Stimulated activated memory B cell treated with anti-CD40 and anti-IgM and Interleukin-4, amounts not matched to agents 10 μg/mL and 1 μg/mL and 100 μg/mL, for 72 hours (primary cell): ENCODE measurements around the gene ISYNA1.
A peak's percentile ranks its signal among the peaks of the same experiment; 100 is the strongest.

Source experiments
- ATAC-seq: fragments of 150-1000 bp; cut with Tn5 transposase; 2 replicates; pipeline ENCODE4 v1.10.0; 2021
- H3K27ac Mint-ChIP-seq: one replicate; pipeline ENCODE4 v1.8.0; 2022; ENCODE audit warnings: mild to moderate bottlenecking, mixed read lengths
- H3K27me3 Mint-ChIP-seq: one replicate; pipeline ENCODE4 v1.8.0; 2022; ENCODE audit warnings: mixed read lengths
- H3K36me3 Mint-ChIP-seq: one replicate; pipeline ENCODE4 v1.8.0; 2022; ENCODE audit warnings: mixed read lengths
- H3K4me1 Mint-ChIP-seq: one replicate; pipeline ENCODE4 v1.8.0; 2022; ENCODE audit warnings: mixed read lengths
- H3K4me3 Mint-ChIP-seq: one replicate; pipeline ENCODE4 v1.8.0; 2022; ENCODE audit warnings: mild to moderate bottlenecking, moderate library complexity, mixed read lengths
- H3K9me3 Mint-ChIP-seq: one replicate; pipeline ENCODE4 v1.8.0; 2022; ENCODE audit warnings: mixed read lengths

ISYNA1 gene

GRCh38 chr19:18453269-18454024 lies 15.5 kb upstream of the ISYNA1 start:
- H3K4me1 Mint-ChIP-seq = peaks cover 12% of the 10 kb centered on the region
- H3K9me3 Mint-ChIP-seq = no peaks in the 10 kb centered on the region
- no peak overlapping the region for H3K27ac Mint-ChIP-seq
- no peaks in the 10 kb centered on the region for H3K27me3 Mint-ChIP-seq
- peaks cover 73% of the 10 kb centered on the region for H3K36me3 Mint-ChIP-seq
- ATAC-seq = no peak
- no peak overlapping the region for H3K4me3 Mint-ChIP-seq

GRCh38 chr19:18452386-18452785 lies 14.5 kb upstream of the ISYNA1 start:
- Mint-ChIP-seq H3K27me3 (no peaks in the 10 kb centered on the region), H3K4me3 (no peak overlapping the region), H3K9me3 (no peaks in the 10 kb centered on the region), H3K27ac (no peak overlapping the region), H3K36me3 (peaks cover 73% of the 10 kb centered on the region), H3K4me1 (peaks cover 12% of the 10 kb centered on the region)
- no peak for ATAC-seq

GRCh38 chr19:18450931-18451836 lies 13.3 kb upstream of the ISYNA1 start:
- H3K27ac Mint-ChIP-seq = no peak overlapping the region
- no peaks in the 10 kb centered on the region for H3K9me3 Mint-ChIP-seq
- peak; percentile 91 for ATAC-seq
- H3K36me3 Mint-ChIP-seq = peaks cover 75% of the 10 kb centered on the region
- no peaks in the 10 kb centered on the region for H3K27me3 Mint-ChIP-seq
- peaks cover 12% of the 10 kb centered on the region for H3K4me1 Mint-ChIP-seq
- no peak overlapping the region for H3K4me3 Mint-ChIP-seq

- no peak overlapping the region for H3K27ac Mint-ChIP-seq
- peaks cover 73% of the 10 kb centered on the region for H3K36me3 Mint-ChIP-seq
- no peaks in the 10 kb centered on the region for H3K9me3 Mint-ChIP-seq
- peaks cover 12% of the 10 kb centered on the region for H3K4me1 Mint-ChIP-seq
- no peaks in the 10 kb centered on the region for H3K27me3 Mint-ChIP-seq
- ATAC-seq = no peak
- H3K4me3 Mint-ChIP-seq = no peak overlapping the region
Observed at GRCh38 chr19:18450021-18450930, 12.3 kb upstream of the ISYNA1 start.

- no peaks in the 10 kb centered on the region for H3K27me3 Mint-ChIP-seq
- H3K4me3 Mint-ChIP-seq = no peak overlapping the region
- H3K9me3 Mint-ChIP-seq = no peaks in the 10 kb centered on the region
- peaks cover 72% of the 10 kb centered on the region for H3K36me3 Mint-ChIP-seq
- ATAC-seq = no peak
- no peak overlapping the region for H3K27ac Mint-ChIP-seq
- H3K4me1 Mint-ChIP-seq = peaks cover 12% of the 10 kb centered on the region
Observed at GRCh38 chr19:18449552-18449951, 11.6 kb upstream of the ISYNA1 start.

GRCh38 chr19:18446811-18447359 lies 9.0 kb upstream of the ISYNA1 start:
- Mint-ChIP-seq H3K4me3 (no peak overlapping the region), H3K27ac (no peak overlapping the region), H3K4me1 (peaks cover 21% of the 10 kb centered on the region), H3K9me3 (peaks cover 6% of the 10 kb centered on the region), H3K27me3 (no peaks in the 10 kb centered on the region), H3K36me3 (peaks cover 73% of the 10 kb centered on the region)
- ATAC-seq = no peak

GRCh38 chr19:18446145-18446810 lies 8.3 kb upstream of the ISYNA1 start:
- Mint-ChIP-seq H3K4me3 (no peak overlapping the region), H3K4me1 (peaks cover 23% of the 10 kb centered on the region), H3K27me3 (no peaks in the 10 kb centered on the region), H3K36me3 (peaks cover 73% of the 10 kb centered on the region), H3K27ac (no peak overlapping the region), H3K9me3 (peaks cover 6% of the 10 kb centered on the region)
- no peak for ATAC-seq

GRCh38 chr19:18445262-18445948 lies 7.5 kb upstream of the ISYNA1 start:
- H3K4me3 Mint-ChIP-seq = no peak overlapping the region
- no peak overlapping the region for H3K27ac Mint-ChIP-seq
- H3K4me1 Mint-ChIP-seq = peaks cover 20% of the 10 kb centered on the region
- peaks cover 66% of the 10 kb centered on the region for H3K36me3 Mint-ChIP-seq
- H3K9me3 Mint-ChIP-seq = peaks cover 6% of the 10 kb centered on the region
- no peak for ATAC-seq
- no peaks in the 10 kb centered on the region for H3K27me3 Mint-ChIP-seq

GRCh38 chr19:18444513-18444912 lies 6.6 kb upstream of the ISYNA1 start:
- H3K9me3 Mint-ChIP-seq = peaks cover 6% of the 10 kb centered on the region
- no peak overlapping the region for H3K4me3 Mint-ChIP-seq
- no peaks in the 10 kb centered on the region for H3K27me3 Mint-ChIP-seq
- peaks cover 59% of the 10 kb centered on the region for H3K36me3 Mint-ChIP-seq
- no peak for ATAC-seq
- peaks cover 26% of the 10 kb centered on the region for H3K4me1 Mint-ChIP-seq
- H3K27ac Mint-ChIP-seq = no peak overlapping the region

GRCh38 chr19:18443831-18444230 lies 5.9 kb upstream of the ISYNA1 start:
- peaks cover 33% of the 10 kb centered on the region for H3K4me1 Mint-ChIP-seq
- H3K36me3 Mint-ChIP-seq = peaks cover 53% of the 10 kb centered on the region
- no peak overlapping the region for H3K27ac Mint-ChIP-seq

GRCh38 chr19:18443406-18443805 lies 5.5 kb upstream of the ISYNA1 start:
- H3K27ac Mint-ChIP-seq = no peak overlapping the region
- H3K27me3 Mint-ChIP-seq = no peaks in the 10 kb centered on the region
- H3K9me3 Mint-ChIP-seq = peaks cover 6% of the 10 kb centered on the region

More at GRCh38 chr19:18443831-18444230, 5.9 kb upstream of the ISYNA1 start:
- Mint-ChIP-seq H3K4me3 (no peak overlapping the region), H3K9me3 (peaks cover 6% of the 10 kb centered on the region), H3K27me3 (no peaks in the 10 kb centered on the region)
- ATAC-seq = no peak

GRCh38 chr19:18442941-18443340 lies 5.0 kb upstream of the ISYNA1 start:
- ATAC-seq = no peak
- H3K27ac Mint-ChIP-seq = peak overlapping the region; percentile 33
- peaks cover 35% of the 10 kb centered on the region for H3K4me1 Mint-ChIP-seq
- no peak overlapping the region for H3K4me3 Mint-ChIP-seq
- H3K36me3 Mint-ChIP-seq = peaks cover 44% of the 10 kb centered on the region
- no peaks in the 10 kb centered on the region for H3K27me3 Mint-ChIP-seq
- peaks cover 6% of the 10 kb centered on the region for H3K9me3 Mint-ChIP-seq

More at GRCh38 chr19:18443406-18443805, 5.5 kb upstream of the ISYNA1 start:
- Mint-ChIP-seq H3K4me1 (peaks cover 35% of the 10 kb centered on the region), H3K4me3 (no peak overlapping the region), H3K36me3 (peaks cover 49% of the 10 kb centered on the region)
- ATAC-seq = no peak

- peaks cover 6% of the 10 kb centered on the region for H3K9me3 Mint-ChIP-seq
- no peak for ATAC-seq
- H3K4me1 Mint-ChIP-seq = peaks cover 35% of the 10 kb centered on the region
- no peak overlapping the region for H3K4me3 Mint-ChIP-seq
- H3K27ac Mint-ChIP-seq = peak overlapping the region; percentile 33
- H3K27me3 Mint-ChIP-seq = no peaks in the 10 kb centered on the region
- peaks cover 36% of the 10 kb centered on the region for H3K36me3 Mint-ChIP-seq
Observed at GRCh38 chr19:18441804-18442788, 4.2 kb upstream of the ISYNA1 start.
